ENCODE data around the gene AMZ1. TPM values are rescaled to one million over a fixed set of nuclear protein-coding genes. Genes with fewer than 3 reads are reported as not detected.

The AMZ1 gene
- total RNA-seq, 1 donor from 2014 or later = not detected

DNA sequence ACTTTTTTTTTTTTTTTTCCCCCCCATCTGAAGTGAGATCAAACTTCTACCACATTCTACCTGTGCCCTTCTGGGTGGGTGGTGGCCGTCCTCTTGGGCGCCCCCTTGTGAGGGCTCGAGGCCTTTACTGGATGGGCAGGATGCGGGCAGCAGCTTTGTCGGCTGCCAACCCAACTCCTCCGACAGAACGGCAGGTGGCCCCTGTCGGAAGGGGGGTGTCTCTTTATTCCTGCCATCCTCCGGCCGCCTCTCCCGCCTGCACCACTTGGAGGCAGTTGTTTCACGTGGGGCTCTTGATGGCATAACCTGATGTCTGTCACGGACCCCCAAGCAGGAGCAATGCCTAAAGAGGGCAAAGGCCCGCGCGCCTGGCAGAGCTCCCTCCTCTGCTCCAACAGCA lies 31.0 kb downstream of the AMZ1 start:
- Mint-ChIP-seq H3K4me3 (no peak overlapping the region), H3K27ac (no peak overlapping the region), H3K4me1 (peaks cover 27% of the 10 kb centered on the region), H3K36me3 (peaks cover 20% of the 10 kb centered on the region), H3K9me3 (no peaks in the 10 kb centered on the region), H3K27me3 (ENCODE audit: insufficient read depth, low read depth) (peaks cover 6% of the 10 kb centered on the region)
- TF ChIP-seq, protein P1, sequence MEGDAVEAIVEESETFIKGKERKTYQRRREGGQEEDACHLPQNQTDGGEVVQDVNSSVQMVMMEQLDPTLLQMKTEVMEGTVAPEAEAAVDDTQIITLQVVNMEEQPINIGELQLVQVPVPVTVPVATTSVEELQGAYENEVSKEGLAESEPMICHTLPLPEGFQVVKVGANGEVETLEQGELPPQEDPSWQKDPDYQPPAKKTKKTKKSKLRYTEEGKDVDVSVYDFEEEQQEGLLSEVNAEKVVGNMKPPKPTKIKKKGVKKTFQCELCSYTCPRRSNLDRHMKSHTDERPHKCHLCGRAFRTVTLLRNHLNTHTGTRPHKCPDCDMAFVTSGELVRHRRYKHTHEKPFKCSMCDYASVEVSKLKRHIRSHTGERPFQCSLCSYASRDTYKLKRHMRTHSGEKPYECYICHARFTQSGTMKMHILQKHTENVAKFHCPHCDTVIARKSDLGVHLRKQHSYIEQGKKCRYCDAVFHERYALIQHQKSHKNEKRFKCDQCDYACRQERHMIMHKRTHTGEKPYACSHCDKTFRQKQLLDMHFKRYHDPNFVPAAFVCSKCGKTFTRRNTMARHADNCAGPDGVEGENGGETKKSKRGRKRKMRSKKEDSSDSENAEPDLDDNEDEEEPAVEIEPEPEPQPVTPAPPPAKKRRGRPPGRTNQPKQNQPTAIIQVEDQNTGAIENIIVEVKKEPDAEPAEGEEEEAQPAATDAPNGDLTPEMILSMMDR (IDR thresholded peaks at IDR 0.05) = peak; percentile 70
- TF ChIP-seq EZH2phosphoT487 (IDR thresholded peaks at IDR 0.05) (no peak), EZH2 (IDR thresholded peaks at IDR 0.05) (no peak)
- Histone ChIP-seq H3K4me1 (no peaks in the 10 kb centered on the region), H3K4me2 (no peak overlapping the region), H3K36me3 (no peaks in the 10 kb centered on the region), H3K27me3 (no peaks in the 10 kb centered on the region), H3K9me3 (ENCODE audit: low read depth) (no peaks in the 10 kb centered on the region), H3F3A (ENCODE audit: low read depth) (no peaks in the 10 kb centered on the region), H4K20me1 (ENCODE audit: low read depth) (no peaks in the 10 kb centered on the region), H2AFZ (replicated peaks) (no peak overlapping the region), H3K9ac (no peak overlapping the region), H3K4me3 (no peak overlapping the region), H3K79me2 (ENCODE audit: low read depth) (no peaks in the 10 kb centered on the region), H3K27ac (no peak overlapping the region)
- DNase-seq (ENCODE audit: low spot score) = peak; percentile 62

DNA sequence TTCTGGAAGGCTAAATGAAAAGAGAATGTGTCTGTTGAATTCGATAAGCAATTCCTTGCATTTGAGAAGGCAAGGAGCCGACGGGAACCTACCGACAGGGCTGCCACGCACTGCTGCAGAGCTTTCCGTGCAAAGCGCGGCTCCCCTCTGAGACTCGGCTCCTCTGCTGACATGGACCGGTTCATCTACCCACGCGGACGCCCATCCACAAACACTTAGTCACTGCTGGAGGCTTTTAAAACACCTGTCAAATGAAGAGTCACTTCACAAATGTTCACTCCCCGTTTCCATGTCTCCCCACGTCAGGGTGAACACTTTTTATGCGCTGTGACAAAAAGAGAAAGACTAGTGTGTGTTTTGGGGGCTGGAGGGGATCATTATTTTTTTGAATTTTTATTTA lies 32.0 kb downstream of the AMZ1 start:
- Mint-ChIP-seq H3K4me1 (peaks cover 24% of the 10 kb centered on the region), H3K4me3 (no peak overlapping the region), H3K9me3 (no peaks in the 10 kb centered on the region), H3K27ac (no peak overlapping the region), H3K27me3 (ENCODE audit: insufficient read depth, low read depth) (peaks cover 6% of the 10 kb centered on the region), H3K36me3 (peaks cover 11% of the 10 kb centered on the region)
- Histone ChIP-seq H3K4me1 (no peaks in the 10 kb centered on the region), H3K4me3 (no peak overlapping the region), H4K20me1 (ENCODE audit: low read depth) (no peaks in the 10 kb centered on the region), H3K27me3 (no peaks in the 10 kb centered on the region), H3K4me2 (no peak overlapping the region), H3K27ac (no peak overlapping the region), H3F3A (ENCODE audit: low read depth) (no peaks in the 10 kb centered on the region), H3K79me2 (ENCODE audit: low read depth) (no peaks in the 10 kb centered on the region), H3K9me3 (ENCODE audit: low read depth) (no peaks in the 10 kb centered on the region), H2AFZ (replicated peaks) (no peak overlapping the region), H3K36me3 (no peaks in the 10 kb centered on the region), H3K9ac (no peak overlapping the region)
- no peak for DNase-seq (ENCODE audit: low spot score)
- no peak for TF ChIP-seq EZH2phosphoT487 (IDR thresholded peaks at IDR 0.05)
- TF ChIP-seq, protein P1 (IDR thresholded peaks at IDR 0.05) = no peak
- TF ChIP-seq EZH2 (IDR thresholded peaks at IDR 0.05) = no peak

DNA sequence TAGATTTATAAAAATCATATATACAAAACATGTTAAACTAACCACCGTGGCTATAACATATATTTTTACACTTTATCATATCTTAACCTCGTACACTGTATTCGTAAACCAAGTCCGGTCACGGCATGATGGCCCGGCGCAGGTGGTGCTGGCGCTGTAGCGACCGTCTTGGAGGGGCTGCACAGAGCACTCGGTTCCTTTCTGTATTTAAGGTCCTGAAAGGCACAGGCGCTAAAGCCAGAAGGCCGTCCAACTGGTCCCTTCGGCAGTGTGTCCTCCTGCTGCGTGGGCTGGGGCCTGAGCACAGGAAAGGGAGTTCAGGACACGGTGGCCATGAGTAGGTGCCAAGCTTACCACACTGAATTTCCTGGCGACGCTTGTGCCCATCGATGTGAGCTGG lies 33.8 kb downstream of the AMZ1 start:
- Mint-ChIP-seq H3K27ac (no peak overlapping the region), H3K9me3 (no peaks in the 10 kb centered on the region), H3K4me1 (peaks cover 16% of the 10 kb centered on the region), H3K4me3 (no peak overlapping the region), H3K36me3 (peaks cover 17% of the 10 kb centered on the region), H3K27me3 (ENCODE audit: insufficient read depth, low read depth) (peaks cover 8% of the 10 kb centered on the region)
- Histone ChIP-seq H3K27ac (no peak overlapping the region), H3K9ac (no peak overlapping the region), H3K4me3 (no peak overlapping the region), H3K79me2 (ENCODE audit: low read depth) (no peaks in the 10 kb centered on the region), H4K20me1 (ENCODE audit: low read depth) (no peaks in the 10 kb centered on the region), H3K9me3 (ENCODE audit: low read depth) (no peaks in the 10 kb centered on the region), H3K27me3 (no peaks in the 10 kb centered on the region), H3K36me3 (no peaks in the 10 kb centered on the region), H3K4me2 (no peak overlapping the region), H2AFZ (replicated peaks) (no peak overlapping the region), H3K4me1 (no peaks in the 10 kb centered on the region), H3F3A (ENCODE audit: low read depth) (no peaks in the 10 kb centered on the region)
- TF ChIP-seq, protein P1 (IDR thresholded peaks at IDR 0.05) = no peak
- TF ChIP-seq EZH2 (IDR thresholded peaks at IDR 0.05) = no peak
- no peak for TF ChIP-seq EZH2phosphoT487 (IDR thresholded peaks at IDR 0.05)
- DNase-seq (ENCODE audit: low spot score) = no peak

All from neural progenitor cell (in vitro differentiated cells).